DOHH2 (cell line): ENCODE data around the gene ZNF587.
"Not testable (repeated sequence)": the region's sequence is repeated elsewhere in the genome, so short reads cannot be mapped to it uniquely, and the experiment has no call there.

Experiments used
- CTCF ChIP-seq: fragments of 200-600 bp; sonication (generic); IDR thresholded peaks from one replicate; pipeline ENCODE4 v1.5.1; 2014; ENCODE audit warnings: antibody characterized with exemption, mild to moderate bottlenecking, low read depth, low read length; ENCODE audit not compliant: poor library complexity, severe bottlenecking
- EZH2phosphoT487 ChIP-seq: fragments of 200-600 bp; sonication (generic); IDR thresholded peaks from 2 replicates; pipeline ENCODE4 v1.6.1; 2017; ENCODE audit warnings: borderline replicate concordance, mild to moderate bottlenecking, antibody characterized with exemption, low read length, moderate library complexity, mixed read lengths

- not testable (repeated sequence) for TF ChIP-seq CTCF, EZH2phosphoT487
Measured at GRCh38 chr19:57812975-57813820, 36.5 kb upstream of the ZNF587 start.
